Measurements from ENCODE around the gene COX5A.

Gene COX5A

GRCh38 chr15:74908635-74909034, 29.2 kb downstream of the COX5A start:
- H3K14ac ChIP-seq (ENCODE audit: low read length in 2 of 2), result no peak overlapping the region
- no peak overlapping the region for H2BK15ac ChIP-seq (ENCODE audit: low read depth, poor library complexity, severe bottlenecking)
- H3K4me1 ChIP-seq (ENCODE audit: control insufficient read depth, insufficient read depth, low read depth, low read length), result peaks cover 20% of the 10 kb centered on the region
- no peak overlapping the region for H4K8ac ChIP-seq (ENCODE audit: low read length)
- DNase-seq, result no peak
- no peak overlapping the region for H2BK12ac ChIP-seq (ENCODE audit: low read length in 2 of 2)
- H3K79me1 ChIP-seq (replicated peaks; ENCODE audit: low read length, poor library complexity, severe bottlenecking), result peaks cover 7% of the 10 kb centered on the region
- H2AK5ac ChIP-seq (ENCODE audit: low read length, severe bottlenecking), result no peak overlapping the region
- H3K9ac ChIP-seq (ENCODE audit: low read length), result no peak overlapping the region
- no peak overlapping the region for H2BK5ac ChIP-seq (ENCODE audit: low read depth, low read length, poor library complexity, severe bottlenecking)
- peaks cover 20 to 40% of the 10 kb centered on the region in 2 experiments for H3K36me3 ChIP-seq (ENCODE audit: control insufficient read depth in 1 of 2, insufficient read depth in 2 of 2, low read depth in 1 of 2, low read length in 2 of 2)
- H2BK120ac ChIP-seq (ENCODE audit: low read depth, low read length), result no peak overlapping the region
- no peak overlapping the region for H4K91ac ChIP-seq (ENCODE audit: low read length)
- no peaks in the 10 kb centered on the region for H3K27me3 ChIP-seq (ENCODE audit: control insufficient read depth in 1 of 2, insufficient read depth in 1 of 2, low read length in 2 of 2)
- no peak overlapping the region for H2AFZ ChIP-seq (ENCODE audit: low read depth, low read length)
- no peaks in the 10 kb centered on the region for H3K9me3 ChIP-seq (ENCODE audit: control insufficient read depth, low read length)
- H3K27ac ChIP-seq (ENCODE audit: low read length, poor library complexity, severe bottlenecking), result no peak overlapping the region
- no peak overlapping the region for H3K18ac ChIP-seq (ENCODE audit: low read depth in 1 of 2, low read length in 2 of 2)
- no peak overlapping the region for H3K4me3 ChIP-seq (ENCODE audit: insufficient read depth in 1 of 2, low read depth in 1 of 2, low read length in 2 of 2)
- H3K23ac ChIP-seq (ENCODE audit: low read length in 2 of 2), result no peak overlapping the region
- no peak overlapping the region for H3K4ac ChIP-seq (ENCODE audit: low read depth in 1 of 2, low read length in 2 of 2)
- H3K4me2 ChIP-seq (ENCODE audit: low read length, poor library complexity, severe bottlenecking), result no peak overlapping the region
- 98% methylated on average over 4 of the region's 4 CpGs for WGBS

GRCh38 chr15:74907163-74907870, 30.6 kb downstream of the COX5A start:
- Histone ChIP-seq H3K14ac (ENCODE audit: low read length in 2 of 2) (peak overlapping the region in 1 of 2 experiments; percentile 44), H3K36me3 (ENCODE audit: control insufficient read depth in 1 of 2, insufficient read depth in 2 of 2, low read depth in 1 of 2, low read length in 2 of 2) (peaks cover 24 to 44% of the 10 kb centered on the region in 2 experiments), H2BK12ac (ENCODE audit: low read length in 2 of 2) (no peak overlapping the region), H3K9ac (ENCODE audit: low read length) (peak overlapping the region; percentile 97), H3K23ac (ENCODE audit: low read length in 2 of 2) (peak overlapping the region in 1 of 2 experiments; percentile 13), H2BK15ac (ENCODE audit: low read depth, poor library complexity, severe bottlenecking) (no peak overlapping the region), H3K79me1 (replicated peaks; ENCODE audit: low read length, poor library complexity, severe bottlenecking) (peaks cover 14% of the 10 kb centered on the region), H4K8ac (ENCODE audit: low read length) (peak overlapping the region; percentile 87), H3K9me3 (ENCODE audit: control insufficient read depth, low read length) (no peaks in the 10 kb centered on the region), H4K91ac (ENCODE audit: low read length) (peak overlapping the region; percentile 16), H3K27ac (ENCODE audit: low read length, poor library complexity, severe bottlenecking) (peak overlapping the region; percentile 59), H3K4ac (ENCODE audit: low read depth in 1 of 2, low read length in 2 of 2) (peak overlapping the region; percentile 58 to 64), H3K18ac (ENCODE audit: low read depth in 1 of 2, low read length in 2 of 2) (peak overlapping the region; percentile 89 to 94), H2AFZ (ENCODE audit: low read depth, low read length) (peak overlapping the region; percentile 75), H3K4me3 (ENCODE audit: insufficient read depth in 1 of 2, low read depth in 1 of 2, low read length in 2 of 2) (peak overlapping the region; percentile 85 to 87), H3K27me3 (ENCODE audit: control insufficient read depth in 1 of 2, insufficient read depth in 1 of 2, low read length in 2 of 2) (no peaks in the 10 kb centered on the region), H2AK5ac (ENCODE audit: low read length, severe bottlenecking) (no peak overlapping the region), H2BK5ac (ENCODE audit: low read depth, low read length, poor library complexity, severe bottlenecking) (no peak overlapping the region), H3K4me1 (ENCODE audit: control insufficient read depth, insufficient read depth, low read depth, low read length) (peaks cover 20% of the 10 kb centered on the region), H2BK120ac (ENCODE audit: low read depth, low read length) (peak overlapping the region; percentile 66), H3K4me2 (ENCODE audit: low read length, poor library complexity, severe bottlenecking) (peak overlapping the region; percentile 94)
- no peak for DNase-seq
- WGBS, result 49% methylated on average over 8 of the region's 8 CpGs

DNA sequence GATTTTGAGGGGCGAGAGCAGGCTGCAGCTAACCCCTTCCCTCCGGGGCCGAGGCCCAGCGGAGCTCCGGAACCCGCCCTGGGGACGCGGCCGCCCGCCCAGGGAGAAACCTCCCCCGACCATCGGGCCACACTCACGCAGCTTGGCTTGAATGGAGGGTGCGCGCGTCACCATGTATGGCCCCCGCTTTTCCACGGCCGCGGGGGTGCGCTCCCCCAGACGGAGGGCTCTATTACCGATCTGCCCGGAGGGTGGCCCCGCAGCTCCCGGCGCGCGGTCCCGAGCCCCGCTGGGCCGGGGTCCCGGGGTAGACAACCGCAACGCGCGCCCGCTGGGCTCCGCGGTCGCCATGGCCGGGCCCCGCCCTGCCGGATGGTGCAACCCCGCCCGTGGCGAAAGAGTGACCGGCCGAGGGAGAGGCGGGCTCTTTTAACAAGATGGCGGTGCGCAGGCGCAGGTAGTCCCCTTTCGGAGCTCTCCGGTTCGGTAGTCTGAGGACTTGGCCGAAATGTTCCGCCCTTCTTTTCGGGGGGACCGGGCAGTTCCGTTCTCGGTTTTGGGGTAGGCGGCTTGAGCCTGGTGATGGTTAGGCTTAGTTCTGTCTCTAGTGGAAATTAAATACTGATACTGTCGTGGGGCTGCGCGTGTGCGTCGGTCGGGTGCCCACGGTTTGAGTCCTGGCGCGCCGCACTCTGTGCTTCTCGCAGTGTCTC, 31.3 kb downstream of the COX5A start, which contains the start of gene FAM219B:
Gene FAM219B (minus strand): TSS at position 402 of the 713 bp plus-strand sequence. CDS start 51 bp downstream, at position 351.
- H2BK12ac ChIP-seq (ENCODE audit: low read length in 2 of 2), result peak within 1 kb of the TSS in 1 of 2 experiments; percentile 48
- H3K23ac ChIP-seq (ENCODE audit: low read length in 2 of 2), result peak within 1 kb of the TSS; percentile 13 to 14
- H3K4ac ChIP-seq (ENCODE audit: low read depth in 1 of 2, low read length in 2 of 2), result peak within 1 kb of the TSS; percentile 58 to 91
- DNase-seq, result peak; percentile 91
- H3K18ac ChIP-seq (ENCODE audit: low read depth in 1 of 2, low read length in 2 of 2), result peak within 1 kb of the TSS; percentile 89 to 94
- peak within 1 kb of the TSS; percentile 97 for H3K9ac ChIP-seq (ENCODE audit: low read length)
- H4K8ac ChIP-seq (ENCODE audit: low read length), result peak within 1 kb of the TSS; percentile 87
- peak within 1 kb of the TSS; percentile 66 for H2BK120ac ChIP-seq (ENCODE audit: low read depth, low read length)
- peak within 1 kb of the TSS; percentile 77 for H3K27ac ChIP-seq (ENCODE audit: low read length, poor library complexity, severe bottlenecking)
- peak within 1 kb of the TSS; percentile 84 for H2AFZ ChIP-seq (ENCODE audit: low read depth, low read length)
- H3K14ac ChIP-seq (ENCODE audit: low read length in 2 of 2), result peak within 1 kb of the TSS in 1 of 2 experiments; percentile 95
- peaks cover 20 to 45% of the 10 kb centered on the region in 2 experiments for H3K36me3 ChIP-seq (ENCODE audit: control insufficient read depth in 1 of 2, insufficient read depth in 2 of 2, low read depth in 1 of 2, low read length in 2 of 2)
- WGBS, result 1% methylated on average over 74 of the region's 74 CpGs
- H2BK5ac ChIP-seq (ENCODE audit: low read depth, low read length, poor library complexity, severe bottlenecking), result peak within 1 kb of the TSS; percentile 89
- H3K4me1 ChIP-seq (ENCODE audit: control insufficient read depth, insufficient read depth, low read depth, low read length), result peaks cover 20% of the 10 kb centered on the region
- H3K4me2 ChIP-seq (ENCODE audit: low read length, poor library complexity, severe bottlenecking), result peak within 1 kb of the TSS; percentile 94
- no peaks in the 10 kb centered on the region for H3K9me3 ChIP-seq (ENCODE audit: control insufficient read depth, low read length)
- peak within 1 kb of the TSS; percentile 85 to 87 for H3K4me3 ChIP-seq (ENCODE audit: insufficient read depth in 1 of 2, low read depth in 1 of 2, low read length in 2 of 2)
- H2BK15ac ChIP-seq (ENCODE audit: low read depth, poor library complexity, severe bottlenecking), result no peak within 1 kb of the TSS
- peak within 1 kb of the TSS; percentile 16 for H4K91ac ChIP-seq (ENCODE audit: low read length)
- peaks cover 15% of the 10 kb centered on the region for H3K79me1 ChIP-seq (replicated peaks; ENCODE audit: low read length, poor library complexity, severe bottlenecking)
- no peaks in the 10 kb centered on the region for H3K27me3 ChIP-seq (ENCODE audit: control insufficient read depth in 1 of 2, insufficient read depth in 1 of 2, low read length in 2 of 2)
- no peak within 1 kb of the TSS for H2AK5ac ChIP-seq (ENCODE audit: low read length, severe bottlenecking)

DNA sequence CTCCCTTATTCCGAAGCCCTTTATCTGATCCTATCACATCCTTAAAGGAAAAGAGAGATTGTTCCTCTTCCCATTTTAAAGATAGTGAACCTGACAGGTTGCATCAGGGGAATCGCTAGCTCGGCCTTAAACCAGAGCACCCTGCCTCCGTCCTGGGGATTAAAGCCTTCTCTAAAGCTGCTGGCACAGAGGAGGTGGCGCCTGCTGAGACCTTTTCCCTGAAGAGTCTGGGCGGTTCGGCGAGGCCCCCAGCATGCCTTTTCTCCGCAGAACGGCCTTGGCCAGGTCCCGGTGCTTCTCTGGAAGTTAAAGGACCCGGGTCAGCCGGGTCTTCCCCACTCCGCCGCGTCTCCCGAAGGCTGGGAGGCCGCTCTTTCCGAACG, 31.8 kb downstream of the COX5A start:
- peak overlapping the region in 1 of 2 experiments; percentile 91 for H3K4ac ChIP-seq (ENCODE audit: low read depth in 1 of 2, low read length in 2 of 2)
- peak overlapping the region; percentile 97 for H3K9ac ChIP-seq (ENCODE audit: low read length)
- H2BK120ac ChIP-seq (ENCODE audit: low read depth, low read length), result no peak overlapping the region
- no peak overlapping the region for H2BK15ac ChIP-seq (ENCODE audit: low read depth, poor library complexity, severe bottlenecking)
- H2BK12ac ChIP-seq (ENCODE audit: low read length in 2 of 2), result no peak overlapping the region
- H3K79me1 ChIP-seq (replicated peaks; ENCODE audit: low read length, poor library complexity, severe bottlenecking), result peaks cover 17% of the 10 kb centered on the region
- H4K91ac ChIP-seq (ENCODE audit: low read length), result no peak overlapping the region
- no peak overlapping the region for H4K8ac ChIP-seq (ENCODE audit: low read length)
- H3K23ac ChIP-seq (ENCODE audit: low read length in 2 of 2), result peak overlapping the region in 1 of 2 experiments; percentile 14
- H3K4me1 ChIP-seq (ENCODE audit: control insufficient read depth, insufficient read depth, low read depth, low read length), result peaks cover 20% of the 10 kb centered on the region
- H3K27me3 ChIP-seq (ENCODE audit: control insufficient read depth in 1 of 2, insufficient read depth in 1 of 2, low read length in 2 of 2), result no peaks in the 10 kb centered on the region
- peak overlapping the region in 1 of 2 experiments; percentile 95 for H3K14ac ChIP-seq (ENCODE audit: low read length in 2 of 2)
- peak overlapping the region; percentile 84 for H2AFZ ChIP-seq (ENCODE audit: low read depth, low read length)
- peak overlapping the region; percentile 85 to 87 for H3K4me3 ChIP-seq (ENCODE audit: insufficient read depth in 1 of 2, low read depth in 1 of 2, low read length in 2 of 2)
- H3K27ac ChIP-seq (ENCODE audit: low read length, poor library complexity, severe bottlenecking), result peak overlapping the region; percentile 77
- H3K36me3 ChIP-seq (ENCODE audit: control insufficient read depth in 1 of 2, insufficient read depth in 2 of 2, low read depth in 1 of 2, low read length in 2 of 2), result peaks cover 19 to 46% of the 10 kb centered on the region in 2 experiments
- peak; percentile 56 for DNase-seq
- under 1% methylated on average over 20 of the region's 20 CpGs for WGBS
- H2BK5ac ChIP-seq (ENCODE audit: low read depth, low read length, poor library complexity, severe bottlenecking), result peak overlapping the region; percentile 89
- H3K4me2 ChIP-seq (ENCODE audit: low read length, poor library complexity, severe bottlenecking), result peak overlapping the region; percentile 94
- H2AK5ac ChIP-seq (ENCODE audit: low read length, severe bottlenecking), result no peak overlapping the region
- H3K9me3 ChIP-seq (ENCODE audit: control insufficient read depth, low read length), result no peaks in the 10 kb centered on the region
- H3K18ac ChIP-seq (ENCODE audit: low read depth in 1 of 2, low read length in 2 of 2), result peak overlapping the region; percentile 82 to 93

Data from mesenchymal stem cell (in vitro differentiated cells and primary cell).